Measurements from ENCODE around the gene NRDE2. TPM values are rescaled to one million over a fixed set of nuclear protein-coding genes. Genes with fewer than 3 reads are reported as not detected.

NRDE2 gene
- total RNA-seq, 1 experiment from 2014 or later, result 20.1 TPM

DNA sequence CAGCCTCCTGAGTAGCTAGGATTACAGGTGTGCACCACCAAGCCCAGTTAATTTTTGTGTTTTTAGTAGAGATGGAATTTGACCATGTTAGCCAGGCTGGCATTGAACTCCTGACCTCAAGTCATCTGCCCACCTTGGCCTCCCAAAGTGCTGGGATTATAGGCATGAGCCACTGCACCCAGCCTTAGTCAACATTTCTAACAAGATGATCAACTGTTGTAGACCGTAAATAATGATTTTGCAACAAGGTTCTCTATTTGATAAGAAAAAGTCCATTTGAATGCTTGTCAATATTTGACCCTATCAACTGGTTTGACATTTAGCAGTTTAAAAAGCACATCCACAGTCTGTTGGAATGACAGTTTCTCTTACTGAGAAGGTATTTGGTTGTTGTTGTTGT is 25.2 kb upstream of the NRDE2 start:
- ChIA-PET RAD21 (ENCODE audit: low non-redundant PET in 1 of 2, low total read pairs in 2 of 2, uncharacterized antibody in 2 of 2, unreplicated experiment in 2 of 2) (no interaction called here), POLR2A (no interaction called here), CTCF (no interaction called here)
- Histone ChIP-seq H3K9me2 (ENCODE audit: insufficient read depth) (no peaks in the 10 kb centered on the region), H4K20me1 (ENCODE audit: insufficient read depth) (no peaks in the 10 kb centered on the region), H3K36me3 (ENCODE audit: control insufficient read depth in 1 of 2, insufficient read depth in 2 of 2, low read length in 2 of 2) (no peaks in the 10 kb centered on the region), H3K27me3 (ENCODE audit: insufficient read depth, low read length) (no peaks in the 10 kb centered on the region), H3K9ac (ENCODE audit: low read length) (no peak overlapping the region), H3K79me2 (ENCODE audit: insufficient read depth, low read length) (no peaks in the 10 kb centered on the region), H3K4me1 (ENCODE audit: control insufficient read depth in 1 of 2, insufficient read depth in 2 of 2, low read length in 2 of 2) (peaks cover 7 to 10% of the 10 kb centered on the region in 2 experiments), H3K27ac (ENCODE audit: low read depth, low read length) (no peak overlapping the region), H2AFZ (ENCODE audit: low read depth, low read length, poor library complexity, severe bottlenecking) (no peak overlapping the region), H3K4me2 (ENCODE audit: low read length) (no peak overlapping the region), H3K4me3 (replicated peaks in 1 of 2; ENCODE audit: low read depth in 1 of 2, low read length in 2 of 2) (no peak overlapping the region), H3K9me3 (ENCODE audit: control insufficient read depth in 1 of 2, insufficient read depth in 1 of 2, low read depth in 1 of 2, low read length in 2 of 2) (no peaks in the 10 kb centered on the region)
- DNase-seq (ENCODE audit: low read depth, low spot score), result no peak
- BruUV-seq (replicated peaks), result no TSS peak
- no peak for ATAC-seq
- intact Hi-C loops (cut with micrococcal nuclease), result no loop called here
- TF ChIP-seq TCF7L2 (IDR thresholded peaks at IDR 0.05; ENCODE audit: borderline replicate concordance, extremely low read depth, insufficient read depth, insufficient read length) (no peak), POLR2AphosphoS5 (IDR thresholded peaks at IDR 0.05; ENCODE audit: low read depth, low read length) (no peak), YY1 (IDR thresholded peaks at IDR 0.05; ENCODE audit: extremely low read depth, insufficient replicate concordance, low read depth, low read length) (no peak), POLR2A (IDR thresholded peaks at IDR 0.05; ENCODE audit: borderline replicate concordance, extremely low read depth, insufficient read depth, insufficient read length) (no peak), CBX3 (IDR thresholded peaks at IDR 0.05; ENCODE audit: low read depth) (no peak), ELF1 (IDR thresholded peaks at IDR 0.05; ENCODE audit: borderline replicate concordance, low read depth) (no peak), SP1 (IDR thresholded peaks at IDR 0.05; ENCODE audit: low read depth) (no peak)
- TF ChIP-seq, protein P1, sequence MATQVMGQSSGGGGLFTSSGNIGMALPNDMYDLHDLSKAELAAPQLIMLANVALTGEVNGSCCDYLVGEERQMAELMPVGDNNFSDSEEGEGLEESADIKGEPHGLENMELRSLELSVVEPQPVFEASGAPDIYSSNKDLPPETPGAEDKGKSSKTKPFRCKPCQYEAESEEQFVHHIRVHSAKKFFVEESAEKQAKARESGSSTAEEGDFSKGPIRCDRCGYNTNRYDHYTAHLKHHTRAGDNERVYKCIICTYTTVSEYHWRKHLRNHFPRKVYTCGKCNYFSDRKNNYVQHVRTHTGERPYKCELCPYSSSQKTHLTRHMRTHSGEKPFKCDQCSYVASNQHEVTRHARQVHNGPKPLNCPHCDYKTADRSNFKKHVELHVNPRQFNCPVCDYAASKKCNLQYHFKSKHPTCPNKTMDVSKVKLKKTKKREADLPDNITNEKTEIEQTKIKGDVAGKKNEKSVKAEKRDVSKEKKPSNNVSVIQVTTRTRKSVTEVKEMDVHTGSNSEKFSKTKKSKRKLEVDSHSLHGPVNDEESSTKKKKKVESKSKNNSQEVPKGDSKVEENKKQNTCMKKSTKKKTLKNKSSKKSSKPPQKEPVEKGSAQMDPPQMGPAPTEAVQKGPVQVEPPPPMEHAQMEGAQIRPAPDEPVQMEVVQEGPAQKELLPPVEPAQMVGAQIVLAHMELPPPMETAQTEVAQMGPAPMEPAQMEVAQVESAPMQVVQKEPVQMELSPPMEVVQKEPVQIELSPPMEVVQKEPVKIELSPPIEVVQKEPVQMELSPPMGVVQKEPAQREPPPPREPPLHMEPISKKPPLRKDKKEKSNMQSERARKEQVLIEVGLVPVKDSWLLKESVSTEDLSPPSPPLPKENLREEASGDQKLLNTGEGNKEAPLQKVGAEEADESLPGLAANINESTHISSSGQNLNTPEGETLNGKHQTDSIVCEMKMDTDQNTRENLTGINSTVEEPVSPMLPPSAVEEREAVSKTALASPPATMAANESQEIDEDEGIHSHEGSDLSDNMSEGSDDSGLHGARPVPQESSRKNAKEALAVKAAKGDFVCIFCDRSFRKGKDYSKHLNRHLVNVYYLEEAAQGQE (IDR thresholded peaks at IDR 0.05; ENCODE audit: low read depth), result no peak
